Pons (tissue), 1 donor: ENCODE measurements around the gene SNORC.

Experiments
- DNase-seq: peaks from one replicate; pipeline ENCODE4 v3.0.0-alpha.2; 2016; ENCODE audit warnings: low spot score

Gene SNORC

GRCh38 chr2:232882505-232883115 is 12.5 kb downstream of the SNORC start:
- DNase-seq, result no peak

GRCh38 chr2:232883116-232883721 is 13.2 kb downstream of the SNORC start:
- DNase-seq, result no peak

GRCh38 chr2:232884001-232884421 is 13.9 kb downstream of the SNORC start:
- DNase-seq, result no peak

- no peak for DNase-seq
Measured at GRCh38 chr2:232884549-232885263, 14.6 kb downstream of the SNORC start.

GRCh38 chr2:232885264-232885961 is 15.3 kb downstream of the SNORC start:
- no peak for DNase-seq

GRCh38 chr2:232886176-232886575 is 16.1 kb downstream of the SNORC start:
- no peak for DNase-seq

- DNase-seq, result no peak
Measured at GRCh38 chr2:232886632-232887031, 16.6 kb downstream of the SNORC start.

GRCh38 chr2:232887171-232887850 is 17.2 kb downstream of the SNORC start:
- DNase-seq, result no peak

- no peak for DNase-seq
Measured at GRCh38 chr2:232888099-232888836, 18.2 kb downstream of the SNORC start.

- DNase-seq, result no peak
Measured at GRCh38 chr2:232888839-232889529, 18.9 kb downstream of the SNORC start.

GRCh38 chr2:232889876-232890401 is 19.9 kb downstream of the SNORC start:
- no peak for DNase-seq

- no peak for DNase-seq
Measured at GRCh38 chr2:232890536-232890895, 20.5 kb downstream of the SNORC start.

GRCh38 chr2:232890896-232891601 is 21.0 kb downstream of the SNORC start:
- DNase-seq, result no peak

- peak; percentile 80 for DNase-seq
Measured at GRCh38 chr2:232891621-232892071, 21.6 kb downstream of the SNORC start.

- no peak for DNase-seq
Measured at GRCh38 chr2:232892221-232892620, 22.2 kb downstream of the SNORC start.

GRCh38 chr2:232892843-232893242 is 22.8 kb downstream of the SNORC start:
- DNase-seq, result no peak

- DNase-seq, result no peak
Measured at GRCh38 chr2:232893834-232894233, 23.8 kb downstream of the SNORC start.

GRCh38 chr2:232894251-232894650 is 24.2 kb downstream of the SNORC start:
- no peak for DNase-seq

GRCh38 chr2:232894746-232895145 is 24.7 kb downstream of the SNORC start:
- DNase-seq, result no peak

GRCh38 chr2:232896111-232896510 is 26.0 kb downstream of the SNORC start:
- DNase-seq, result no peak
